HEK293 (cell line): ENCODE results near the gene WDPCP.

Experiments used
- CTCF ChIA-PET: fragments of 350-600 bp; formaldehyde crosslinking; extraction: SDS; loops from one replicate; lab custom pipeline; 2021; ENCODE audit warnings: antibody characterized with exemption; lab: Yijun Ruan, JAX
- POLR2A ChIA-PET: fragments of 300-600 bp; formaldehyde crosslinking; extraction: SDS; loops from one replicate; lab custom pipeline; 2020; ENCODE audit warnings: antibody characterized with exemption, inconsistent platforms; lab: Yijun Ruan, JAX
- H3K27ac ChIP-seq: fragments of 200-500 bp; sonication (Bioruptor generic); 2 replicates; pipeline ENCODE4 v1.5.1; 2014; ENCODE audit warnings: low read depth, low read length, control low read depth, inconsistent platforms; ENCODE audit errors: extremely low read depth
- H3K36me3 ChIP-seq, 2 experiments: fragments of 200-500 bp in 1 of 2; sonication (Bioruptor generic) in 1 of 2; 1 replicate in 1 of 2; 2 replicates in 1 of 2; pipeline ENCODE4 v1.5.1; 2014 to 2017; ENCODE audit warnings: inconsistent platforms in 2 of 2, low read length in 2 of 2; ENCODE audit not compliant: control insufficient read depth in 2 of 2, insufficient read depth in 1 of 2
- H3K4me1 ChIP-seq: fragments of 200-500 bp; sonication (Bioruptor generic); 2 replicates; pipeline ENCODE4 v1.5.1; 2014; ENCODE audit warnings: mild to moderate bottlenecking, low read length, inconsistent platforms; ENCODE audit not compliant: control insufficient read depth, insufficient read depth
- H3K4me3 ChIP-seq: 2 replicates; pipeline ENCODE4 v1.5.1; 2011; ENCODE audit warnings: low read depth, mild to moderate bottlenecking, control low read depth, low read length, moderate library complexity
- H3K9me3 ChIP-seq: fragments of 200-500 bp; sonication (Bioruptor generic); 2 replicates; pipeline ENCODE4 v1.5.1; 2014; ENCODE audit warnings: low read depth, low read length, inconsistent platforms; ENCODE audit not compliant: control insufficient read depth, insufficient read depth
- FEZF1 ChIP-seq: fragments of 450-650 bp; formaldehyde crosslinking; IDR thresholded peaks from 2 replicates; pipeline ENCODE4 v1.5.1; 2016; ENCODE audit warnings: missing biosample characterization, missing genetic modification characterization
- HOXA7 ChIP-seq: sonication (generic); formaldehyde crosslinking; IDR thresholded peaks from 2 replicates; pipeline ENCODE4 v1.8.1; 2022; ENCODE audit warnings: missing genetic modification reagents, borderline replicate concordance
- HOXD13 ChIP-seq: sonication (generic); formaldehyde crosslinking; IDR thresholded peaks from 2 replicates; pipeline ENCODE4 v1.8.0; 2022; ENCODE audit warnings: missing genetic modification reagents, borderline replicate concordance
- KLF1 ChIP-seq: fragments of 450-650 bp; formaldehyde crosslinking; IDR thresholded peaks from 2 replicates; pipeline ENCODE4 v1.5.1; 2016; ENCODE audit warnings: missing biosample characterization, missing genetic modification characterization
- KLF8 ChIP-seq: fragments of 450-650 bp; formaldehyde crosslinking; IDR thresholded peaks from 2 replicates; pipeline ENCODE4 v1.5.1; 2016; ENCODE audit warnings: missing biosample characterization, missing genetic modification characterization
- KLF9 ChIP-seq: fragments of 450-650 bp; formaldehyde crosslinking; IDR thresholded peaks from 2 replicates; pipeline ENCODE4 v1.5.1; 2016; ENCODE audit warnings: missing biosample characterization, missing genetic modification characterization, low read depth
- OVOL3 ChIP-seq: fragments of 450-650 bp; formaldehyde crosslinking; IDR thresholded peaks from 2 replicates; pipeline ENCODE4 v1.5.1; 2016; ENCODE audit warnings: missing biosample characterization, missing genetic modification characterization
- PRDM1 ChIP-seq: fragments of 450-650 bp; formaldehyde crosslinking; IDR thresholded peaks from 2 replicates; pipeline ENCODE4; 2016; ENCODE audit warnings: missing biosample characterization, missing genetic modification characterization
- SP2 ChIP-seq: fragments of 450-650 bp; formaldehyde crosslinking; IDR thresholded peaks from 2 replicates; pipeline ENCODE4 v1.5.1; 2016; ENCODE audit warnings: missing biosample characterization, missing genetic modification characterization
- YY1 ChIP-seq: fragments of 450-650 bp; formaldehyde crosslinking; IDR thresholded peaks from 2 replicates; pipeline ENCODE4 v1.5.1; 2018; ENCODE audit warnings: missing biosample characterization, missing genetic modification characterization
- YY2 ChIP-seq: fragments of 450-650 bp; formaldehyde crosslinking; IDR thresholded peaks from 2 replicates; pipeline ENCODE4 v1.5.1; 2016; ENCODE audit warnings: missing biosample characterization, missing genetic modification characterization
- ZBTB48 ChIP-seq: fragments of 450-650 bp; formaldehyde crosslinking; IDR thresholded peaks from 2 replicates; pipeline ENCODE4 v1.5.1; 2016; ENCODE audit warnings: missing biosample characterization, missing genetic modification characterization
- ZNF140 ChIP-seq: fragments of 450-650 bp; formaldehyde crosslinking; IDR thresholded peaks from 2 replicates; pipeline ENCODE4 v1.5.1; 2016; ENCODE audit warnings: missing biosample characterization, missing genetic modification characterization
- ZNF146 ChIP-seq: fragments of 450-650 bp; formaldehyde crosslinking; IDR thresholded peaks from 2 replicates; pipeline ENCODE4 v1.5.1; 2016; ENCODE audit warnings: missing biosample characterization, missing genetic modification characterization
- ZNF148 ChIP-seq: fragments of 450-650 bp; formaldehyde crosslinking; IDR thresholded peaks from 2 replicates; pipeline ENCODE4 v1.5.0; 2017; ENCODE audit warnings: missing biosample characterization, missing genetic modification characterization, borderline replicate concordance
- ZNF335 ChIP-seq: fragments of 450-650 bp; formaldehyde crosslinking; conservative IDR thresholded peaks from 2 replicates; pipeline ENCODE4 v1.5.1; 2016; ENCODE audit warnings: missing biosample characterization, missing genetic modification characterization
- ZNF670 ChIP-seq: fragments of 450-650 bp; formaldehyde crosslinking; IDR thresholded peaks from 2 replicates; pipeline ENCODE4 v1.5.1; 2016; ENCODE audit warnings: missing biosample characterization, missing genetic modification characterization, low read depth
- ZNF768 ChIP-seq: fragments of 450-650 bp; formaldehyde crosslinking; IDR thresholded peaks from 2 replicates; pipeline ENCODE4 v1.5.1; 2018; ENCODE audit warnings: missing biosample characterization, mild to moderate bottlenecking, missing genetic modification characterization
- ZNF843 ChIP-seq: fragments of 450-650 bp; formaldehyde crosslinking; IDR thresholded peaks from 2 replicates; pipeline ENCODE4 v1.5.1; 2016; ENCODE audit warnings: missing biosample characterization, missing genetic modification characterization
- TF ChIP-seq, protein P1 (sequence below): fragments of 450-650 bp; formaldehyde crosslinking; IDR thresholded peaks from 2 replicates; pipeline ENCODE4 v1.5.1; 2017; ENCODE audit warnings: missing biosample characterization, missing genetic modification characterization
- TF ChIP-seq, protein P2 (sequence below): fragments of 450-650 bp; formaldehyde crosslinking; IDR thresholded peaks from 2 replicates; pipeline ENCODE4 v1.5.1; 2016; ENCODE audit warnings: missing biosample characterization, missing genetic modification characterization

WDPCP gene

DNA sequence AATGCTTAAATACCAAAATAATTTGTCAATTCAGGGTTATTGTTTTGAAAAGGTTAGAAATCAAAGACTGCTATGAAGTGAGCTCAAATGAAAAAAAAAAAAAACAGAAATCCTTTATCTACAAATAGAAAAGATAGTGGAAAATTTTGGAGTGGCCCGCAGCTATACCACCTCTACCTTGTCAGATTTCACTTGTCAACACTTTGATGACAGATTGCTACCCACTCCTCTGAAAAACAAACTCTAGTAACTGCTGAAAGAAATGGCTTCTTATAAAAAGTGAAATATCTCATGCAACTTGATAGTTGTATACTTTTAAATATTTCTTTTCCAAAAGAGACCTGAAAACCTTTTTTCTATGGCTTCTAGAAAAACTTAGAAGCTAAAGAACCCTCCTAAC lies 84.5 kb downstream of the WDPCP start:
- ChIA-PET POLR2A (no interaction called here), CTCF (interaction anchor here (1.1 kb wide), 1 partner anchor 15 kb away, joined by 3 read pairs; no protein-coding TSS in a partner anchor)
- Histone ChIP-seq H3K9me3 (no peaks in the 10 kb centered on the region), H3K36me3 (no peaks in the 10 kb centered on the region), H3K4me3 (no peak overlapping the region), H3K27ac (no peak overlapping the region), H3K4me1 (peaks cover 7% of the 10 kb centered on the region; the same call in 1 of the 2 replicates)
- no peak for TF ChIP-seq ZNF146 (tag by site-specific recombination)
- TF ChIP-seq, protein P1, sequence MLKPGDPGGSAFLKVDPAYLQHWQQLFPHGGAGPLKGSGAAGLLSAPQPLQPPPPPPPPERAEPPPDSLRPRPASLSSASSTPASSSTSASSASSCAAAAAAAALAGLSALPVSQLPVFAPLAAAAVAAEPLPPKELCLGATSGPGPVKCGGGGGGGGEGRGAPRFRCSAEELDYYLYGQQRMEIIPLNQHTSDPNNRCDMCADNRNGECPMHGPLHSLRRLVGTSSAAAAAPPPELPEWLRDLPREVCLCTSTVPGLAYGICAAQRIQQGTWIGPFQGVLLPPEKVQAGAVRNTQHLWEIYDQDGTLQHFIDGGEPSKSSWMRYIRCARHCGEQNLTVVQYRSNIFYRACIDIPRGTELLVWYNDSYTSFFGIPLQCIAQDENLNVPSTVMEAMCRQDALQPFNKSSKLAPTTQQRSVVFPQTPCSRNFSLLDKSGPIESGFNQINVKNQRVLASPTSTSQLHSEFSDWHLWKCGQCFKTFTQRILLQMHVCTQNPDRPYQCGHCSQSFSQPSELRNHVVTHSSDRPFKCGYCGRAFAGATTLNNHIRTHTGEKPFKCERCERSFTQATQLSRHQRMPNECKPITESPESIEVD (tag by site-specific recombination), result 0 out of 2 replicates have a peak, but pooled peaks have one; percentile 29

DNA sequence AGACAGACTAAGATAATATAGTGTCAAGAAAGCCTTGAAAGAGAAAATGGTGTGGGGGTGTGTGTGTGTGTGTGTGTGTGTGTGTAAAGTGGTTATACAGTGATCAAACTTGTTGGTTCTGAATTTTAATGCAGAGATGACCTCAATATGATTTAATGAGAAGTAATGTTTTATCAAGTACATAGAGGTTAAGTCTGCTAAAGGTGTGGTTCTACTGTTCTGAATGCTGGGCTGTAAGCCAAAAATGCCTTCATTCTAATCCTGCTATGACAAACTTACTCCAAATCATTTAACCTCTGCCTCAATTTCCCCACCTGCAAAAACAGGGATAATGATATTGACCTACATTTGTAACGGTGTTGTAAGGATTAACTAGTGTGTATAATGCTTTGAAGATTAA lies 87.9 kb downstream of the WDPCP start:
- no peaks in the 10 kb centered on the region for H3K9me3 ChIP-seq
- H3K4me3 ChIP-seq, result no peak overlapping the region
- ChIA-PET CTCF (interaction anchor here (1.6 kb wide), 1 partner anchor 12 kb away, joined by 8 read pairs; no protein-coding TSS in a partner anchor), POLR2A (no interaction called here)
- H3K4me1 ChIP-seq, result peaks cover 7% of the 10 kb centered on the region; the same call in 1 of the 2 replicates
- H3K27ac ChIP-seq, result no peak overlapping the region
- no peaks in the 10 kb centered on the region for H3K36me3 ChIP-seq
- no peak for TF ChIP-seq OVOL3 (tag by site-specific recombination)
- no peak for TF ChIP-seq YY2
- no peak for TF ChIP-seq ZNF140 (tag by site-specific recombination)
- no peak for TF ChIP-seq ZNF768 (tag by site-specific recombination)
- TF ChIP-seq ZNF670 (tag by site-specific recombination), result no peak
- TF ChIP-seq HOXA7 (CRISPR knock-in tag), result no peak
- TF ChIP-seq FEZF1 (tag by site-specific recombination), result no peak
- no peak for TF ChIP-seq SP2 (tag by site-specific recombination)
- no peak for TF ChIP-seq PRDM1 (tag by site-specific recombination)
- no peak for TF ChIP-seq KLF8 (tag by site-specific recombination)
- no peak for TF ChIP-seq KLF9 (tag by site-specific recombination)
- no peak for TF ChIP-seq ZBTB48
- TF ChIP-seq HOXD13 (CRISPR knock-in tag), result no peak
- TF ChIP-seq ZNF843 (tag by site-specific recombination), result no peak
- no peak for TF ChIP-seq ZNF148 (tag by site-specific recombination)
- TF ChIP-seq, protein P2, sequence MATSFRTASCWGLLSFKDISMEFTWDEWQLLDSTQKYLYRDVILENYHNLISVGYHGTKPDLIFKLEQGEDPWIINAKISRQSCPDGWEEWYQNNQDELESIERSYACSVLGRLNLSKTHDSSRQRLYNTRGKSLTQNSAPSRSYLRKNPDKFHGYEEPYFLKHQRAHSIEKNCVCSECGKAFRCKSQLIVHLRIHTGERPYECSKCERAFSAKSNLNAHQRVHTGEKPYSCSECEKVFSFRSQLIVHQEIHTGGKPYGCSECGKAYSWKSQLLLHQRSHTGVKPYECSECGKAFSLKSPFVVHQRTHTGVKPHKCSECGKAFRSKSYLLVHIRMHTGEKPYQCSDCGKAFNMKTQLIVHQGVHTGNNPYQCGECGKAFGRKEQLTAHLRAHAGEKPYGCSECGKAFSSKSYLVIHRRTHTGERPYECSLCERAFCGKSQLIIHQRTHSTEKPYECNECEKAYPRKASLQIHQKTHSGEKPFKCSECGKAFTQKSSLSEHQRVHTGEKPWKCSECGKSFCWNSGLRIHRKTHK, result no peak
- TF ChIP-seq, all 188 proteins: peak for 0

DNA sequence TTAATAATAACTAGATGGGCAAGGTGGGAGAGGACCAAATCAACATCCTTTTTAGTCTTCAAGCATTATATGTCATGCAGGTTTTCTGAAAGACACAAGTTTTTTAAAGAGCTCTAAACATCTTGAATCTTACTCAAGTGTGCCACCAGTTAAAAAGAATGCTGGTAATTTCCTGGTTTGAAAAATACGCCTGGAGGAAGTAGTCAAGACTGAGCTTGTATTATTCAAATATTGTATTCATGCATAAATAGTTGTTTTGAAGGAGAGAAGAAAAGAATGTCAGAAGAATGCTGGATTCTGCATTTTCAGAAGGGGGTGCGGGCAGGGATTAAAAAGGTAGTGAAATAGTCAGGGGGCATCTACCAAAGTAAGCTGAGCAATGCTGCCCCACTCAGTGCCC lies 90.7 kb downstream of the WDPCP start:
- Histone ChIP-seq H3K9me3 (no peaks in the 10 kb centered on the region), H3K27ac (no peak overlapping the region), H3K4me3 (no peak overlapping the region), H3K36me3 (no peaks in the 10 kb centered on the region), H3K4me1 (no peaks in the 10 kb centered on the region)
- ChIA-PET CTCF (interaction anchor here (0.5 to 2.2 kb wide), 2 partner anchors 10 to 1219 kb away, joined by 3 to 20 read pairs; no protein-coding TSS in a partner anchor), POLR2A (no interaction called here)
- TF ChIP-seq KLF1 (no peak), ZNF335 (no peak), YY1 (no peak)
